HG03342 (cell line): ENCODE data around the gene RNF138.
"Not testable (repeated sequence)": the region's sequence is repeated elsewhere in the genome, so short reads cannot be mapped to it uniquely, and the experiment has no call there.

Source experiments
- ATAC-seq: cut with Tn5 transposase; IDR thresholded peaks from one replicate; pipeline ENCODE4 v1.9.1; 2021; ENCODE audit warnings: mild to moderate bottlenecking, moderate library complexity; ENCODE audit not compliant: unreplicated experiment

Gene RNF138, protein sequence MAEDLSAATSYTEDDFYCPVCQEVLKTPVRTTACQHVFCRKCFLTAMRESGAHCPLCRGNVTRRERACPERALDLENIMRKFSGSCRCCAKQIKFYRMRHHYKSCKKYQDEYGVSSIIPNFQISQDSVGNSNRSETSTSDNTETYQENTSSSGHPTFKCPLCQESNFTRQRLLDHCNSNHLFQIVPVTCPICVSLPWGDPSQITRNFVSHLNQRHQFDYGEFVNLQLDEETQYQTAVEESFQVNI

DNA sequence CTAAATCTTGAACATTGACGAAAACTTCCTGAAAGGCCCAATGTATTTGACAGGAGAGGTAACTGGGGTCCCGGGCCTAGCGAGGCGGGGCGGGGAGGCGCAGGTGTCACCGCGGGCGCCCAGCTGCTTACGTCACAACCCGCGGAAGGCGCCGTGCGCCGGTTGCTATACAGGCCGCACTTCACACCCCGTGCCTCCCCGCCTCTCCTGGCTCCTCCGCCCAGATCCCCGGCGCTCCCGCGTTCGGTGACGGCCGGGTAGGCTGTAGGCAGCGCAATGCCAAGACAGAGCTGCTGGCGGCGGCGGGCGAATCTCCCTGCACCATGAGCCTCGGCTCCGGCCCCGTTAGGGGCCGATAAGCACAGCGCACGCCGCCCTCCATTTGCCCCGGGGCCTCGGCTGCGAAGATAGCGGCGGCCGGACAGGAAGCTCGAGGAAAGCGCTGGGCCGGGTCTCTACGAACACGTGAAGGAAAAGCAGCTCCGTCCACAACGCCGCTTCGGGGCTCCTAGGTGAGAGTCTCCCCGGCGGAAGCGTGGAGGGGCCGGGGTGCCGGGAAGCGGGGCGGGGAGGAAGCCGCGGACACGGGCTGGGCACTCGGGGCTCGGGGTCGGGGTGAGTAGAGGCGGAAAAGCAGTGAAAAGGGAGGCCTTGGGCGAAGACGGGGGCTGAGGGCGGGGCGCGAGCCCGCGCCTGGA, at the start of gene RNF138:
RNF138 (plus strand) TSS at position 151 of the 698 bp plus-strand sequence. CDS start 903 bp downstream, outside the sequence.
- ATAC-seq, result peak; percentile 55

DNA sequence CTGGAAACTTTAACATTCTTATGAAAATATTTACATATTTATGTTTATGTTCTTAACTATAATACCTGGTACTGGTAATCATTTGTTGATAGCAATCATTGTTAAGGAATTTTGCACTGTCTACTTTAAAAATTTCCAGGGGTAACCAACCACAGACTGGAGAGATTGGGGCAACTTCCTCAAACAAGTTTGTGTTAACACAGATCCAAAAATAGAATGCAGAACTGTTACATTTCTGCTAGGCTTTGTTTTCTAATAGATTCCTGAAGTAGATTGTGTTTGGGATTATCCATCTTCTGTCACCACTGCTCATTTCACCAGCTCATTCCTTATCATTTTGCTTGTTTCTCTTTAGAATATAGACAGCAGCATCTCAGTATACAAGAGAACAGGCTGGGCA, 49.3 kb upstream of the RNF138 start:
- no peak for ATAC-seq

DNA sequence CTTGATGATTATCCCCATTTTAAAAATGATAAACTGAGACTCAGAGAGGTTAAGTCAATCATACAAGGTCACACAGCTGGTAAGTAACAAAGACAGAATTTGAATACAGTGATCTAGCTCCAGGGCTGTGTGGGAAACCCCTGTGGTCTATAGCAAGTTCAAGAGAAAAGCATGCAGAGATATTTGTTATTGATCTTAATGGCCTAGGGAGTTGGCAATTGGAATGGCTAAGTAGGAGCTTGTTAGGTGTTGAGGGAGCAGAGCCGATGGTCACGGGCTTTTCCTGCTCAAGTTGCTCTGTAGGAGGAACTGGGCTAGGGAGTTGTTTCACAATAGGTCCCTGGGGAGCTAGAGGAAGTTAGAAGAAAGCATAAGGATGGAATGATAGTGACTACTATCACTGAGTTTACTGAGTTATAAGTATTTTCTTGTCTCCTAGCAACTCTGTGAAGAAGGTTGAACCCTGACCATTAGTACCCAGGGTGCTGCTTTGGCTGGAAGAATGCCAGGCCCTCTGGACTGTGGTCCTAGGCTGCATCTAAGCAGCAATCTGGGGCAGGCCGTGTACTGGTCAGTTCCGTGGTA, 43.1 kb upstream of the RNF138 start:
- peak; percentile 86 for ATAC-seq

DNA sequence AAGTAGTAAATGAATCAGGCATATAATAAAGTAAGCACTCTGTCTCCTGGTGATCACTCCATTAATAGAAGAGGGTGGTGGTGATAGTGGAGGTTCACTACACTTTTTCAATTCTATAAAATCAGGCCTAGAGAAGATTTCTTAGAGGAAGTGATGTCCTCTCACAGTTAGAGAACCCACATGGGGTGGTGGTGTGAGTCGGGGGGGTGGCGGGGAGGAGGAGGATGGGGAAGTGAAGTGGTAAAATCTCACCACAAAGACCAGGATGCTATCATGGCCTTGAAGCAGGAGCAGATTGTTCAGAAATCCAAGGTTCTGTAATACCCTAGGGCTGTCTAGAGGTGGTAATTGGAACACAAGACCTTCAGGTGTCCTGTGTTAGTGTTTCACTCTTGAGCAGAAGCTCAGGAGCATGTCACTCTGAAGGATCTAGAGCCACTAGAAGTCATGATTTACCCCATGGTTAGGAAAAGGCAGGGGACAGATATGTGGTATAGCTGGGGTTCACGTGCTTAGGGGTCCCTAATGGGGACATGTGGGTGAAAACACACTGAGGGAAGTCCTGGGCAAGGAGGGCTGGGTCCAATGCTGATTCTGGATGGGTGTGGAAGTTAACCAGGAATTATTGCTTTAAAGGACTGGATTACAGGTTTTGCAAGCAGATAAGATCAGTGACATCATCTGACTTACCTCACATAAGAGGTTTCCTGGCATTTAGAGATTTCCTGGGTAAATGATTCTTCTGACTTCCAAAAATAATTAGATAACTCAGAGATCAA, 42.1 kb upstream of the RNF138 start:
- peak; percentile 37 for ATAC-seq

DNA sequence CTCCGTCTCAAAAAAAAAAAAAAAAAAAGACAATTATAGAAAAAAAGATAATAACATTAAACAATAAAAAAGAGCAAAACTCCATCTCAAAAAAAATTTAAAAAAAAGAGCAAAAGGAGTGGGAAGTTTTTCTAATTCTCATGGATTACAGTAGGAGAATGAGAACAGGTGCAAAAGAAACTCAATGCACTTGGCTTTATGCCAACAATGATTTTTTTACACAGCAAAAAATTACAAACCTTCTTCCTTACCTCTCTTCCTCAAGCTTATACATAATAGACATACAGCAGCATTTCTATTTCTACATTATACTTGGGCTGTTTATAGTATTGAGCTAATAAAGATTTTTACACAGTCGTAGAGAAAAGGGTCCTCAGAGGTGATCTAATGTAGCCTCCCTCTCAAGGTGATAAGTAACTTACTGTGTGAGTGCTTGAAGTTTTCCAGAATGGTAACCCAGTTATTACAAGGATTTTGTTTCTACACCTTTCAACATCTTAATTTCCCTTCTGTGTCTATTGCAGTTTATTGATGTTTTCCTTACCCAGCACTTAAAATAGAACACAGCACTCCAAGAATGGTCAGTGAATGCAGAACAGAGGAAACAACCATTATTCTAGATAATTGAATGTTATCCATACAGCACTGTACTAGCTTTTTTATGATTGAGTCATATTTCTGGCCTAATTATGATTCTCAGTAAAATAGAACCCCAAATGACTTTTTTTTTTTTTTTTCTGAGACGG, 34.9 kb upstream of the RNF138 start:
- ATAC-seq, result no peak

DNA sequence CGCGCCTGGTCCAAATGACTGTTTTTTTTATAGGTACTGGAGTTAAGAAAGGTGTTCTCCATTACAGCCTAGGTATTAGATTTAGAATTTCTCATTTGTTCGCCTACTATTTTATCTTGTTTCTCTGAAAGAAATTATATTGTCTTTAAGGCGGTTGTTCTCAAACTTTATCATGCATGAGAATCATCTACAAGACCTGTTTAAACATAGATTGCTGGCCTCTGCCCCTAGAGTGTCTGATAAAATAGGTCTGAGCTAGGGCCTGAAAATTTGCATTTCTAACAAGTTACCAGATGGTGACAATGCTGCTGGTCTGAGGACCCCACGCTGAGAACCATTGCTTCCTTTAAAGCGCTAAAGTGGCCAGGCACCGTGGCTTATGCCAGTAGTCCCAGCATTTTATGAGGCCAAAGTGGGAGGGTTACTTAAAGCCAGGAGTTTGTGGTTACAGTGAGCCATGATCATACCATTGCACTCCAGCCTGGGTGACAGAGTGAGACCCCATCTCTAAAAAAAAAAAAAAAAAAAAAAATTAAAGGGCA, 34.0 kb upstream of the RNF138 start:
- ATAC-seq, result no peak

DNA sequence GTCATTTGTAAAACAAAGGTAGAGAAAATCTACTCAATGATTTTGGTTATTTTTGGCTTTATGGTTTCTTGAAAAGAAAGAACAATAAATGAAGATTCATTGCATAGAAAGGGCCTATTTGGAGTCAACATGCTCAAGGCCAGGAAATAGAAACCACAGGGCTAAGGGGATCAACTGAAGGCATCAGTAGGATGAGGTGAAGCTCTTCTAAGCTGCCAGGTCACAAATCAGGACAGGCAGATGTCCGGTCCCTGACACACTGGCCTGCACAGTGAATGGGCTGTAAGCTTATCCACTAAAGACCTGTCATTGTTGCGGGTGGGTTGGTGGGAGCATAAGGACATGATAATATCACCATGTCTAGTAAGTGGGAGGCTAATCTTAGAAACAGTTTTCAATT, 31.6 kb upstream of the RNF138 start:
- ATAC-seq, result no peak

DNA sequence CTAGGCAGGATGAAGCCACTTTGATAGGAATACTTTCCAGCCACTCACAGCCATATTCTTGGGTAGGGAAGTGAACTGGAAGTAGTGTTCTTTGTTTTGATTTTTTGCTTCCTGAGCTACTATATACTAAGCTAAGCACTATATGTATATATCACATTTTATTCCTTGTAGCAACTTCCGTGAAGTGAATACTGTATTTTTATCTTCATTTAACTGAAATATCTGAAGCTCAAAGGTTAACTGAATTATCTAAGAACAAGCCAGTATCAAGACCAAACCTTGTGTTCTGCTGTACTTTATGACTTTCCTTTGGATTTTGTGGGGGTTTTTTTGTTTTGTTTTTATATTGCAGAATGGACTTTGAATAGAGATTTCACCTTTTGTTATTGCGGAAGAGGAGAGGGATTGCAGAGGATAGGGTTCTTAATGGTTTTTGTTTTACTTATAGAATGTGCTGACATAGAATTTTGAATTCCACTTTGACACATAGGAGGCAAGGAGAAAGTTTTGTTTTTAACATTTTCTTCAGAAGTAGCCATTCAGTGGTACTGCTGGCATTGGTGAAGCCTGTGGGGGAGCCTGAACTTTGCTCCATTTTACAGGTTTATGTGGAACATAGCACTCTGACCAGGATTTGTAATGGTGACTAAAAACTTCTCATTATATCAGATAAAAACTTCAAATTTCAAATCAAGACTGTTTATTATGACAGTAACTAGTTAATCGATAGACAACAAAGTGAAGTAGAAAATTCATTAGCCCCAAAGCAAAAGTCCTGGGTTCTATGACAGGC, 24.1 kb upstream of the RNF138 start:
- ATAC-seq, result no peak

DNA sequence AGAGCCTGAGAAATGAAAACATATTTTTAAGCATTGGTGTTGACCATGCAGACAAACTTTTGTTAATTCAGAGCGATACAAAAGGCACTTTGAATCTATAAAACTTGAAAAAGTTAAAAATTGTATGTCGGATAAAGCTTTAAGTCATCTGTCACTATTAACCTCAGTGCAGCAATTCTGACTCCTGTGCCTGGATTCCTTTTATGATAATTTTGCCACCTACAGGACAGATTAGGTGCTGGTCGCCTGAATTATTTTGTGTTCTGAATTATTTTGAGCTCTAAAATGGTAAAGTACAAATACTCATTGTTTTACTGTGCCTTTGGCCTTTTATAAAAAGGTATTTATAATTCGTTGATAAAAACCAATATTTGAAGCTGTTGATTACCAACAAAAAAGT, 19.4 kb upstream of the RNF138 start:
- ATAC-seq, result peak; percentile 70

DNA sequence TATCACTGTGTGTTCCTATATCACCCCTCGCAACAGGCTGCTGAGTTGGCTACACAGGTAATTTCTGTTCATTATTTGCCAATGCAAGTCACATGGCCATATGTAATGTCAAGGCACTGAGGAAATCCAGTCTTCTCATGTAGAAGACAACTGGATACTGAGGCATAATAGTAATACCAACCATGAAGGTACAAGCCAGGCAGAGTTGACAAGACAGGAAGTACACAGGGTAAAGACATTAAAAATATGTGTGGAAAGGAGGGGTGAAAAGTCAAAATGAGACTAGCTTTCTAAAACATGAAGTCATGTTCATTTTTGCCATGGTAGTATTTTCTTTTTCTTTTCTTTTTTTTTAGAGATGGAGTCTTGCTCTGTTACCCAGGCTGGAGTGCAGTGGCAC, 17.5 kb upstream of the RNF138 start:
- ATAC-seq, result no peak

DNA sequence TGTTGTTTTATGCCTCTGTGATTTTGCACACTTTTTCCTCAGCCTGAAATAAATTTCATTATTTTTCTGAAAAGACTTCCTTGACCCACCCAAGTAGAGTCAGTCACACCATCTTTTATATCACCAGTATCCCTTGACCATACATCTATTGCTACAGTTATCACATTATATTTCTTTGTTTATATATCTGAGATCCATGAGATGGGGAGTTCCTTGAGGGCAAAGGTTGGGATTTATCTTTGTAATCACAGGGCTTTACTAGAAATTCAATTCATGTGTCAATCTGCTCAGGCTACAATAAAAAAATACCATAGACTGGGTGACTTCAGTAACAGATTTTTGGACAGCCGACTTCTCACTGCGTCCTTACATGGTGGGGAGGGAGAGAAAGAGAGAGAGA, 12.8 kb upstream of the RNF138 start:
- no peak for ATAC-seq

DNA sequence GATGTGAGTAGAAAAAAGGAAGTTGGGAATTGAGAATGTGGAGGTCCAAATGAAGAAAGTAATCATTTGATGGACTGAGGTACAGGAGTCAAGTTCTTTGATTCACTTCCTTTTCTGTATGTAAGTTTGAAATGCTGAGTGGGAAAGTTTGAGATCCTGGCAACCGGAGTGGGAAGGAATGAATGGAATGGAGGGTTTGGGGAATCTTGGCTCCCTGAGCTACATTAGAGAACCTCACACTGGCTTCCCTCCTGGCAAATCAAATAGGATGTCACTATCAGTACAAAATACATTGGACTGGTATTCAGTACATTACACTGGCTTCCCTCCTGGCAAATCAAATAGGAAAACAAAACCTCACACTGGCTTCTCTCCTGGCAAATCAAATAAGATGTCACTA, 9.8 kb upstream of the RNF138 start:
- no peak for ATAC-seq

DNA sequence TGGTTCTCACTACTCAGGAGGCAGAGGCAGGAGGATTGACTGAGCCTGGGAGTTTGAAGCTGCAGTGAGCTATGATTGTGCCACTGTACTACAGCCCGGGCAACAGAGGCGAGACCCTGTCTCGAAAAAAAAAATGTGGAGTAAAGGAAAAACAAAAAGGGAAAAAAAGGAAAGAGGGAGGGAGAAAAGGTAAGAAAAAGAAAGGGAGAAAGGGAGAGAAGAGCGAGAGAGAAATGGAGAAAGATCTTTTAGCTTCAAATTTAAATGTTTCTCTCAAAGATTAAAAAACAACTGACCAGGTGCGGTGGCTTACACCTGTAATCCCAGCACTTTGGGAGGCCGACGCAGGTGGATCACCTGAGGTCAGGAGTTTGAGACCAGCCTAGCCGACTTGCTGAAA, 7.9 kb upstream of the RNF138 start:
- ATAC-seq, result no peak

DNA sequence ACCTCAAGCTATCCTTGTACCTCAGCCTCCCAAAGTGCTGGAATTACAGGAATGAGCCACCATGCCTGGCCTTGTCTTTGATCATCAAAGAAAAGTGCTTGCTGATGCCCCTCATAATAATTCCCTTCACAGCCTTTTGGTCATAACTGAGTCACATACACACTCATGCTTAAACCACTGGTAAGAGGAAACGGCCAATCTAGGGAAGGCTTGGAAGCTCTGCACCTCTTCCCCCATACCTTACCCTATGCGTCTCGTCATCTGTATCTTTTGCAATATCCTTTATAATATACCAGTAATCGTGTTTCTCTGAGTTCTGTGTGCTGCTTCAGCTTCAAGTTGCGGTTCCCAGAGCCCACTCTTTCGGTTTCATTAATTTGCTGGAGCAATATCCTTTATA, 4.8 kb upstream of the RNF138 start:
- ATAC-seq, result no peak

DNA sequence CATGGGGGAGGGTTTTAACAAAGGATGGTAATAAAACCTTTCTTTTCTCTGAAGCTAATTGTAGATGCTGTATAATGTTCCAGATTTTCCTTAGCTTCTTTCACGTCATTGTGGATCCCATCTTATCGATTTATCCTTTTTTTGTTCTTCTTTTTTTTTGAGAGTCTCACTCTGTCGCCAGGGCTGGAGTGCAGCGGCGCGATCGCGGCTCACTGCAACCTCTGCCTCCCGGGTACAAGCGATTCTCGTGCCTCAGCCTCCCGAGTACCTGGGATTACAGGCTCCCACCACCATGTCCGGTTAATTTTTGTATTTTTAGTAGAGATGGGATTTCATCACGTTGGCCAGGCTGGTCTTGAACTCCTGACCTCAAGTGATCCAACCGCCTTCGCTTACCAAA, 843 bp upstream of the RNF138 start:
- not testable (repeated sequence) for ATAC-seq

DNA sequence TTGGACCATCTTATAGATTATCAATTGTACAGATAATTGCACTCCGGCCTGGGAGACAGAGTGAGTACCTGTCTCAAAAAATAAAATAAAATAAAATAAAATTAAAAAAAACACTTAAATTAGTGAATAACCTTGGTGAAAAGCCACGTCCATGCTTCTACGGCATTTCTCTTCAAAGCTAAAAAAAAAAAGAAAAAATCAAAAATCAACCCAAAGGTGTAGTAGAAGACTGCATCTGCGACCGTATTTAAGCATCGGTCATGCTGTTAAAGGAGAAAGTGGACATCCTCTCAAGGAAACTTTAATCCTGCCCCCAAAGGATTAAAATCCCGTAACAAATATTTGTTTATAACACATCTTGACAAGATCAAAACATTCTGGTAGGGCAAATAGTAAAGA, 350 bp upstream of the RNF138 start:
- no peak for ATAC-seq

DNA sequence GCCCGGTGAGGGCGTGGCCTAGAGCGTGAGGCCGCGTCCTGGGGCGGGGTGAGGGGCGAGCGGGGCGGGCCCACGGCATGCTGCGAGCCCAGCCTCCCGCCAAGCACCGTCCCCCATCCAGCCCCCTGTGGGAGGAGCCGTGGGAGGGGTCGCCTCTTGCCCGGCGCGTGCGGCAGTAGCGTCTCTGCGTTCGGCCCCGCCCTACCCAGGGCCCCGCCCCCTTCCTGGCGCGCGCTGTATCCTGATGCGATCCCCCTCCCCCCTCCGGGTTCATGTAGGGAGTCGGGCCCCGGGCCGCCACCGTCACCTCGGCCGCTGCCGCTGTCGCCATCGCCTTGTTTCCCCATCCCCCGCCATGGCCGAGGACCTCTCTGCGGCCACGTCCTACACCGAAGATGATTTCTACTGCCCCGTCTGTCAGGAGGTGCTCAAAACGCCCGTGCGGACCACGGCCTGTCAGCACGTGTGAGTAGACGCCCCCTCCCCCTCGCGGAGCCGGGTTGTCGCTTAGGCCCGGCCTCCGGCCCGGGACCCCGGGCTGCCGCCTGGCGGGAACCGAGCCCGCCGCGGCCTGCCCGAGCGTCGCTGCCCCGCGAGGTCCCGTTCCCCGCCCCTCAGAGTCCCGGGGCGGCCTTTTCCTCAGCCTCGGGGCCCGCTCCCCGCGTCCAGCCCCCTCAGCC, 888 bp downstream of the RNF138 start:
- ATAC-seq, result peak; percentile 76

DNA sequence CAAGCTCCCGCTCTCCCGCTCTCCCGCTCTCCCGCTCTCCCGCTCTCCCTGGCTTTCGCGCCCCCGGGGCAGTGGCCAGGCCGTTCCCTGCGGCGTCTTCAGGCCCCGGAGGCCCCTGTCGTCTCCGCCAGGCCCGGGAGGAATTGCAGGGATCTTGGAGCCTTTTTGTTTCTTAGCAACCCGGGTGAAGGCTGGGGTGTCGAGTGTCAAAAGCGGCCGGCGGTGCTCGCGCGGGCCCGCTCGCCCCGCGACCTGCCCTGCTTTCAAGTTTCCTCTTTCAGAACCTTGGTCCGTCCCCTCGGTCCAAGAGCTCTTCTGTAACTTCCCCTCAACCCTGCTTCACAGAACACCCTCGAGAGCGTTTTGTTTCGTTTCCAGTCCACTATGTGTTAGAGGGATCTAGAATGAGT, 1.4 kb downstream of the RNF138 start:
- ATAC-seq, result peak; percentile 31

DNA sequence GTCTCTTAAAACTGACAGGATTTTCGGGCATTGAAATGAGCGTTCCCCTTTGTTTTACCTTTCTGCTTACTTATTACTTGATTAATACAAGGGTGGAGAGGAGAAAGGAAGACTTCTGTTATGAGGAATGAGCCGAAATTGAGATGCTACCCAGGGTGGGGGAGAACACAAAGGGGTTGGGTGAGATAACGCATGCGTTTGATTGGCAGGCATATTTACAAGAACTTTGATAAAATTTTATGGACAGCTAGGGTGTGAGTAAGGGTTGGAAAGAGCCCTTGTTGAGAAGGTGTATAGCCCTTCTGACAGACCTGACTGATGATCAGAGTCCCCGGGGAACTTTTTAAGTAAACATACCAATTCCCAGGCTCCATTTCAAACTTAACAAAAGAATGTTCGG, 1.8 kb downstream of the RNF138 start:
- no peak for ATAC-seq
